NB4 (cell line): ENCODE data around the gene BCL2L1.
"Not testable (repeated sequence)": the region's sequence is repeated elsewhere in the genome, so short reads cannot be mapped to it uniquely, and the experiment has no call there.

Source experiments
- DNase-seq: peaks from one replicate; pipeline ENCODE4 v3.0.0; 2010; ENCODE audit warnings: low read depth
- H3K4me3 ChIP-seq: one replicate; pipeline ENCODE4 v1.5.1; 2011; ENCODE audit warnings: mild to moderate bottlenecking, low read depth, low read length, moderate library complexity
- CTCF ChIP-seq: IDR thresholded peaks from one replicate; pipeline ENCODE4 v1.5.1; 2012; ENCODE audit warnings: low read depth, low read length
- MAX ChIP-seq: IDR thresholded peaks from 2 replicates; pipeline ENCODE4 v1.6.1; 2011; ENCODE audit warnings: low read depth, low read length
- MYC ChIP-seq: IDR thresholded peaks from 2 replicates; pipeline ENCODE4 v1.6.1; 2011; ENCODE audit warnings: low read depth, low read length
- POLR2A ChIP-seq: IDR thresholded peaks from 2 replicates; pipeline ENCODE4 v1.6.1; 2011; ENCODE audit warnings: mild to moderate bottlenecking; ENCODE audit not compliant: insufficient read length; ENCODE audit errors: extremely low read depth

The BCL2L1 gene

GRCh38 chr20:31751126-31751525 is 28.5 kb upstream of the BCL2L1 start:
- no peak for DNase-seq
- no peak overlapping the region for H3K4me3 ChIP-seq

GRCh38 chr20:31749223-31749622 is 26.6 kb upstream of the BCL2L1 start:
- H3K4me3 ChIP-seq: no peak overlapping the region
- DNase-seq: no peak
- no peak for TF ChIP-seq POLR2A
- TF ChIP-seq MAX: no peak
- no peak for TF ChIP-seq MYC
- no peak for TF ChIP-seq CTCF

More at GRCh38 chr20:31751126-31751525, 28.5 kb upstream of the BCL2L1 start:
- TF ChIP-seq POLR2A (no peak), MYC (no peak), MAX (no peak)

GRCh38 chr20:31747640-31748039 is 25.0 kb upstream of the BCL2L1 start:
- DNase-seq: no peak
- TF ChIP-seq MAX (no peak), CTCF (no peak), POLR2A (no peak), MYC (no peak)
- no peak overlapping the region for H3K4me3 ChIP-seq

- not testable (repeated sequence) for H3K4me3 ChIP-seq, DNase-seq
These were observed 24.4 kb upstream of the BCL2L1 start for GRCh38 chr20:31747028-31747427.

GRCh38 chr20:31746068-31746878 is 23.6 kb upstream of the BCL2L1 start:
- H3K4me3 ChIP-seq: no peak overlapping the region
- DNase-seq: no peak
- no peak for TF ChIP-seq CTCF
- TF ChIP-seq MAX: no peak
- TF ChIP-seq MYC: no peak
- TF ChIP-seq POLR2A: no peak

GRCh38 chr20:31740656-31741323 is 18.1 kb upstream of the BCL2L1 start:
- TF ChIP-seq POLR2A (no peak), CTCF (no peak), MYC (no peak), MAX (no peak)

More at GRCh38 chr20:31740656-31741323, 18.1 kb upstream of the BCL2L1 start:
- H3K4me3 ChIP-seq: peak overlapping the region; percentile 98
- no peak for DNase-seq
